H1 (cell line): ENCODE results near the gene SIX3. TPM values are rescaled to one million over a fixed set of nuclear protein-coding genes. Genes with fewer than 3 reads are reported as not detected.
A peak's percentile ranks its signal among the peaks of the same experiment; 100 is the strongest.

Experiments
- CTCF ChIA-PET: fragments of 300-600 bp; sonication (Branson Sonifier 250); formaldehyde crosslinking; loops from one replicate; lab custom pipeline; 2021; ENCODE audit not compliant: partially characterized antibody; lab: Charles Lee
- POLR2A ChIA-PET: fragments of 300-600 bp; sonication (Branson Sonifier 250); formaldehyde crosslinking; loops from one replicate; lab custom pipeline; 2021; ENCODE audit warnings: inconsistent platforms; ENCODE audit not compliant: partially characterized antibody; lab: Charles Lee
- DNase-seq, 2 experiments: peaks; one replicate each; pipeline versions ENCODE4 v3.0.0 to v3.0.0-alpha.2; 2010 to 2022; ENCODE audit warnings: low spot score in 2 of 2, low read depth in 1 of 2, mixed read lengths in 1 of 2
- FAIRE-seq: peaks from 2 replicates; lab custom pipeline; 2011; peaks lifted over from hg19 to GRCh38; lab: Jason Lieb, UNC
- H2AFZ ChIP-seq: 2 replicates; pipeline ENCODE4 v1.8.1; 2012; ENCODE audit warnings: low read length, inconsistent platforms
- H2AK5ac ChIP-seq: 2 replicates; pipeline ENCODE4 v1.6.1; 2013; ENCODE audit warnings: low read depth, low read length
- H2BK120ac ChIP-seq: replicated peaks from 2 replicates; pipeline ENCODE3; 2013; ENCODE audit warnings: low read depth, low read length, inconsistent platforms
- H2BK12ac ChIP-seq: 2 replicates; pipeline ENCODE4 v1.6.1; 2013; ENCODE audit warnings: low read depth, low read length
- H2BK15ac ChIP-seq: 2 replicates; pipeline ENCODE4 v1.6.1; 2013; ENCODE audit warnings: low read length
- H2BK20ac ChIP-seq: 2 replicates; pipeline ENCODE4 v1.6.1; 2013; ENCODE audit warnings: low read length
- H2BK5ac ChIP-seq: 2 replicates; pipeline ENCODE4 v1.6.1; 2013; ENCODE audit warnings: low read depth, low read length
- H3K14ac ChIP-seq: 2 replicates; pipeline ENCODE4 v1.6.1; 2013; ENCODE audit warnings: inconsistent platforms; ENCODE audit not compliant: insufficient read length
- H3K18ac ChIP-seq: 2 replicates; pipeline ENCODE4 v1.6.1; 2013; ENCODE audit warnings: low read length; ENCODE audit errors: extremely low read depth
- H3K23ac ChIP-seq: 2 replicates; pipeline ENCODE4 v1.6.1; 2013; ENCODE audit warnings: inconsistent platforms; ENCODE audit not compliant: insufficient read length
- H3K23me2 ChIP-seq: 2 replicates; pipeline ENCODE4 v1.6.1; 2013; ENCODE audit warnings: low read depth, low read length
- H3K27ac ChIP-seq: 2 replicates; pipeline ENCODE4 v1.6.1; 2011; ENCODE audit warnings: low read depth, low read length, inconsistent platforms
- H3K27me3 ChIP-seq, 4 experiments: replicated peaks in 1 of 4; 1 replicate in 1 of 4; 2 replicates in 3 of 4; pipeline versions ENCODE4 v1.6.1 to v1.8.1; 2011 to 2013; ENCODE audit warnings: low read length in 3 of 4, mild to moderate bottlenecking in 3 of 4, inconsistent platforms in 2 of 4, mixed read lengths in 2 of 4, moderate library complexity in 1 of 4; ENCODE audit not compliant: control insufficient read depth in 3 of 4, insufficient read depth in 3 of 4; ENCODE audit errors: extremely low read depth in 1 of 4
- H3K36me3 ChIP-seq, 4 experiments: 2 replicates each; pipeline versions ENCODE4 v1.6.1 to v1.8.1; 2011 to 2013; ENCODE audit warnings: mild to moderate bottlenecking in 4 of 4, low read length in 3 of 4, moderate library complexity in 2 of 4, control low read depth in 1 of 4, inconsistent platforms in 1 of 4; ENCODE audit not compliant: insufficient read depth in 4 of 4, control insufficient read depth in 2 of 4
- H3K4ac ChIP-seq: replicated peaks from 2 replicates; pipeline ENCODE3; 2013; ENCODE audit warnings: low read length, low read depth, mixed read lengths, inconsistent platforms; ENCODE audit not compliant: insufficient read length
- H3K4me1 ChIP-seq, 4 experiments: replicated peaks in 1 of 4; 1 replicate in 1 of 4; 2 replicates in 3 of 4; pipeline versions ENCODE4 v1.6.1 to v1.8.1; 2011 to 2013; ENCODE audit warnings: low read length in 3 of 4, inconsistent platforms in 2 of 4, mixed read lengths in 1 of 4; ENCODE audit not compliant: insufficient read depth in 4 of 4, control insufficient read depth in 3 of 4
- H3K4me2 ChIP-seq, 2 experiments: 2 replicates each; pipeline versions ENCODE4 v1.6.1 to v1.8.1; 2011 to 2013; ENCODE audit warnings: low read depth in 2 of 2, low read length in 2 of 2, control low read depth in 1 of 2, inconsistent platforms in 1 of 2, mild to moderate bottlenecking in 1 of 2; ENCODE audit not compliant: insufficient read depth in 1 of 2
- H3K4me3 ChIP-seq, 4 experiments: fragments of 200-600, 300-600 bp in 1 of 4; sonication (generic), shearing (Covaris generic), sonication (Bioruptor Twin) in 1 of 4; 2 replicates each; pipeline versions ENCODE4 v1.5.1 to v1.8.1; 2011 to 2016; ENCODE audit warnings: low read length in 4 of 4, low read depth in 3 of 4, control low read depth in 2 of 4, inconsistent platforms in 2 of 4, mild to moderate bottlenecking in 2 of 4, mixed read lengths in 1 of 4, moderate library complexity in 1 of 4; ENCODE audit not compliant: insufficient read depth in 2 of 4; ENCODE audit errors: extremely low read depth in 1 of 4
- H3K56ac ChIP-seq: replicated peaks from 2 replicates; pipeline ENCODE3; 2013; ENCODE audit warnings: low read depth, mild to moderate bottlenecking, mixed read lengths, low read length, inconsistent platforms; ENCODE audit not compliant: insufficient read length
- H3K79me1 ChIP-seq: 2 replicates; pipeline ENCODE4 v1.6.1; 2013; ENCODE audit warnings: low read depth, low read length, control low read depth
- H3K79me2 ChIP-seq, 2 experiments: 2 replicates each; pipeline versions ENCODE4 v1.6.1 to v1.8.1; 2012 to 2013; ENCODE audit warnings: low read length in 2 of 2, mild to moderate bottlenecking in 2 of 2, inconsistent platforms in 1 of 2; ENCODE audit not compliant: insufficient read depth in 2 of 2, control insufficient read depth in 1 of 2
- H3K9ac ChIP-seq, 4 experiments: replicated peaks in 1 of 4; 1 replicate in 1 of 4; 2 replicates in 3 of 4; pipeline versions ENCODE4 v1.6.1 to v1.8.1; 2011 to 2013; ENCODE audit warnings: low read depth in 3 of 4, low read length in 3 of 4, control low read depth in 2 of 4, mild to moderate bottlenecking in 2 of 4, moderate library complexity in 2 of 4, inconsistent platforms in 1 of 4; ENCODE audit errors: extremely low read depth in 1 of 4
- H3K9me3 ChIP-seq, 2 experiments: 2 replicates each; pipeline versions ENCODE4 v1.6.1 to v1.8.1; 2012 to 2013; ENCODE audit warnings: mild to moderate bottlenecking in 2 of 2, moderate library complexity in 2 of 2, control low read depth in 1 of 2, inconsistent platforms in 1 of 2, low read depth in 1 of 2, low read length in 1 of 2, mixed read lengths in 1 of 2; ENCODE audit not compliant: insufficient read depth in 2 of 2
- H4K20me1 ChIP-seq, 2 experiments: replicated peaks in 1 of 2; 2 replicates each; pipeline versions ENCODE3 to v1.8.1; 2011 to 2013; ENCODE audit warnings: inconsistent platforms in 2 of 2, low read length in 2 of 2, mild to moderate bottlenecking in 1 of 2; ENCODE audit not compliant: insufficient read depth in 2 of 2, control insufficient read depth in 1 of 2
- H4K5ac ChIP-seq: 2 replicates; pipeline ENCODE4 v1.6.1; 2013; ENCODE audit warnings: low read length, low read depth, mixed read lengths, inconsistent platforms; ENCODE audit not compliant: insufficient read length
- H4K8ac ChIP-seq: 2 replicates; pipeline ENCODE4 v1.8.0; 2013; ENCODE audit warnings: mild to moderate bottlenecking, moderate library complexity, low read length, inconsistent platforms; ENCODE audit not compliant: insufficient read depth; ENCODE audit errors: extremely low read depth
- H4K91ac ChIP-seq: replicated peaks from 2 replicates; pipeline ENCODE3; 2013; ENCODE audit warnings: low read length, mixed read lengths, inconsistent platforms; ENCODE audit not compliant: insufficient read length
- BRCA1 ChIP-seq: IDR thresholded peaks from 2 replicates; pipeline ENCODE4 v1.6.1; 2012; ENCODE audit warnings: low read depth, low read length, improper control_type of control experiment
- CTBP2 ChIP-seq: IDR thresholded peaks from 2 replicates; pipeline ENCODE4 v1.7.0; 2011; ENCODE audit warnings: borderline replicate concordance, mild to moderate bottlenecking, moderate library complexity, mixed read lengths, low read length; ENCODE audit not compliant: insufficient read depth, insufficient read length
- POU5F1 ChIP-seq: IDR thresholded peaks from 2 replicates; pipeline ENCODE4 v1.6.1; 2011; ENCODE audit warnings: low read depth, mild to moderate bottlenecking, low read length, moderate library complexity
- SAP30 ChIP-seq: fragments of 300-600 bp; sonication (generic); IDR thresholded peaks from 2 replicates; pipeline ENCODE4 v1.7.1; 2012; ENCODE audit warnings: low read length, moderate library complexity, mild to moderate bottlenecking, inconsistent platforms; ENCODE audit not compliant: insufficient read depth, insufficient replicate concordance
- SIX5 ChIP-seq: IDR thresholded peaks from 2 replicates; pipeline ENCODE4 v1.6.1; 2011; ENCODE audit warnings: mild to moderate bottlenecking, low read depth, low read length
- SP2 ChIP-seq: IDR thresholded peaks from 2 replicates; pipeline ENCODE4 v1.6.1; 2012; ENCODE audit warnings: mild to moderate bottlenecking, low read length, inconsistent platforms
- TAF7 ChIP-seq: optimal IDR thresholded peaks from 2 replicates; pipeline ENCODE3; 2011; ENCODE audit warnings: low read depth, mild to moderate bottlenecking, inconsistent platforms, low read length, moderate library complexity, borderline replicate concordance
- WGBS, 2 experiments: shearing (Covaris generic) in 1 of 2; methylation state at CpG; one replicate each; pipeline versions ENCODE4 v1.1.6 to v1.1.7; 2013 to 2015; ENCODE audit warnings: low lambda C conversion rate in 2 of 2, mixed read lengths in 2 of 2, inconsistent platforms in 1 of 2, low coverage in 1 of 2, missing lambda C conversion rate in 1 of 2; ENCODE audit not compliant: insufficient replicate concordance in 2 of 2, insufficient coverage in 1 of 2, insufficient read length in 1 of 2; ENCODE audit errors: extremely low coverage in 1 of 2, missing lambda C conversion rate in 1 of 2; 5-methylcytosine and 5-hydroxymethylcytosine counted together
- polyA plus RNA-seq, 7 experiments: library from polyadenylated mRNA; depleted of rRNA in 3 of 7; stranded (reverse) in 5 of 7; unstranded in 2 of 7; fragments of >200 nt in 5 of 7; fragments of 200-250 nt in 2 of 7; gene quantifications; 1 replicate in 5 of 7; 2 replicates in 1 of 7; 4 replicates in 1 of 7; pipeline versions ENCODE4 v1.2.1 to v1.2.3, GENCODE V29; 2011 to 2013; ENCODE audit warnings: missing spikeins in 2 of 7, mixed read lengths in 2 of 7
- total RNA-seq: library from RNA; stranded (reverse); fragmentation: NEBNext Ultra II Directional; extraction: Animal tissue kit (Norgen Biotek cat#: 25700); gene quantifications from 2 replicates; pipeline ENCODE4 v1.2.1, GENCODE V29; 2021

SIX3 gene
- total and polyA plus RNA-seq, 2 of the 8 experiments (the other 6 are each of a cell fraction or from before 2014, with no cell fraction given), result 0.02 to 0.19 TPM

- Histone ChIP-seq H4K91ac (no peak overlapping the region), H3K79me2 (no peaks in the 10 kb centered on the region), H3K4me1 (peaks cover 15 to 49% (median 28%) of the 10 kb centered on the region in 4 experiments), H3K14ac (no peak overlapping the region), H3K79me1 (no peaks in the 10 kb centered on the region), H3K9ac (no peak overlapping the region), H3K9me3 (no peaks in the 10 kb centered on the region; a peak in 1 of 4 replicates), H3K27me3 (peaks cover 78 to 98% (median 91%) of the 10 kb centered on the region in 4 experiments; a peak in 6 of 7 replicates), H3K56ac (no peak overlapping the region), H3K27ac (no peak overlapping the region), H2AK5ac (no peak overlapping the region), H3K4ac (no peak overlapping the region), H3K18ac (no peak overlapping the region), H3K23ac (no peak overlapping the region), H3K4me2 (peak overlapping the region; percentile 18 to 78; a peak in 2 of 4 replicates), H2BK20ac (peak overlapping the region; percentile 15; the same call in 1 of the 2 replicates), H2BK12ac (peak overlapping the region; percentile 19; the same call in 1 of the 2 replicates), H3K36me3 (no peaks in the 10 kb centered on the region; a peak in 1 of 8 replicates), H3K4me3 (peak overlapping the region in 2 of 4 experiments; percentile 3; a peak in 3 of 8 replicates), H2BK15ac (no peak overlapping the region), H4K5ac (no peak overlapping the region), H2BK5ac (no peak overlapping the region), H2BK120ac (no peak overlapping the region), H3K23me2 (peaks cover 24% of the 10 kb centered on the region; the same call in 1 of the 2 replicates), H2AFZ (no peak overlapping the region), H4K8ac (no peak overlapping the region), H4K20me1 (peaks cover 2 to 4% of the 10 kb centered on the region in 2 experiments)
- WGBS, 2 experiments, result 5% methylated on average over 9 of the region's 10 CpGs; no CpG with 5 or more reads in 1 of the 2 experiments
- no peak for DNase-seq
- ChIA-PET POLR2A (interaction anchor here (0.9 to 2.0 kb wide), 3 partner anchors 9 to 21 kb away, joined by 3 to 6 read pairs (median 5); no protein-coding TSS in a partner anchor), CTCF (interaction anchor here (0.8 to 2.0 kb wide), 5 partner anchors 11 to 177 kb away, joined by 3 to 6 read pairs (median 4); no protein-coding TSS in a partner anchor)
- no peak for FAIRE-seq
- TF ChIP-seq SAP30, result no peak
- TF ChIP-seq CTBP2, result no peak
- no peak for TF ChIP-seq POU5F1
- no peak for TF ChIP-seq SP2
- TF ChIP-seq SIX5, result no peak
- no peak for TF ChIP-seq BRCA1
- TF ChIP-seq TAF7, result no peak
These were observed 10.2 kb upstream of the SIX3 start for GRCh38 chr2:44931198-44931780.
